ENCODE data around the gene NT5DC4.

The NT5DC4 gene

DNA sequence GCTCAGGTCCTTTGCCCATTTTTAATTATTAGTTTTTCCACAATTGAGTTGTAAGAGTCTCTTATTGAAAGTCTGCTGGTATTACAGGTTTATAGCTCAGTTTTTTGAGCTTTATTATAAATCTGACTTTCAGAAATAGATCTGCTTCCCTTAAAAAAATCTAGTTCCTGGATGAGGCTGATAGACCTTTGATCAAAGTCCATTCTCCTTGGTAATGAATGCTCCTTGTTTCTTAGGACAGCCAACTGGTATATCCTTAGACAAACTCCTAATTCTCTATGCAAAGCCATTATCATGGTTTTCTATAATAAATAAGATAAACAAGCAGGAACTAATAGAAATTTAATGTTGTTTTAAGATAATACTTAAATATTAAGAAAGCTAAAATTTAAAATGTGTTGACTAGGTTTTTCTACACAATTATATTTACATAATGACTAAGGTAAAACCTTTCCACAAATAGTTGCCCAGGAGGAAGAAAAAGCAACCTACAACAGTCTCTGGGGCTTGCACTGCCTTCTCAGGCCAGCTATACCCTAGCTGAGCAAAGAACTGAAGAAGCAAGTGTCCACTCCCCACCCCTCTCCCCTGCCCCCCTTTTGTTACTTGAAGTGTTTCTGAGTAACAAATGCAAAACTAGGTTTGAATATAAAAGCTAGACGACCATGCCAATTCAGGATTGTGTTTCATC is 16.9 kb downstream of the NT5DC4 start:
- no peak overlapping the region for H3K4me3 ChIP-seq (ENCODE audit: low read depth in 1 of 2, low read length in 2 of 2)
- H3K27me3 ChIP-seq (ENCODE audit: insufficient read depth, low read length, poor library complexity), result no peaks in the 10 kb centered on the region
- no peak overlapping the region for H3K4me2 ChIP-seq (ENCODE audit: insufficient read depth, low read length)
- no peak overlapping the region for H3K9ac ChIP-seq (ENCODE audit: low read depth, low read length)
- H2AFZ ChIP-seq (ENCODE audit: low read depth, low read length), result no peak overlapping the region
- DNase-seq (no peak), ATAC-seq (ENCODE audit: insufficient read depth, low read depth) (no peak)
- no peak overlapping the region for H3K27ac ChIP-seq (ENCODE audit: low read length)
- no peaks in the 10 kb centered on the region for H3K9me3 ChIP-seq (ENCODE audit: insufficient read depth, low read length, severe bottlenecking)
- no peaks in the 10 kb centered on the region for H3K79me2 ChIP-seq (ENCODE audit: insufficient read depth, low read length)
- H3K4me1 ChIP-seq (ENCODE audit: insufficient read depth, low read length), result no peaks in the 10 kb centered on the region
- H3K36me3 ChIP-seq (ENCODE audit: insufficient read depth, low read length), result peaks cover 57% of the 10 kb centered on the region
- no peak for TF ChIP-seq EZH2 (IDR thresholded peaks at IDR 0.05; ENCODE audit: borderline replicate concordance, low read depth, low read length, severe bottlenecking)
- TF ChIP-seq, protein P1, sequence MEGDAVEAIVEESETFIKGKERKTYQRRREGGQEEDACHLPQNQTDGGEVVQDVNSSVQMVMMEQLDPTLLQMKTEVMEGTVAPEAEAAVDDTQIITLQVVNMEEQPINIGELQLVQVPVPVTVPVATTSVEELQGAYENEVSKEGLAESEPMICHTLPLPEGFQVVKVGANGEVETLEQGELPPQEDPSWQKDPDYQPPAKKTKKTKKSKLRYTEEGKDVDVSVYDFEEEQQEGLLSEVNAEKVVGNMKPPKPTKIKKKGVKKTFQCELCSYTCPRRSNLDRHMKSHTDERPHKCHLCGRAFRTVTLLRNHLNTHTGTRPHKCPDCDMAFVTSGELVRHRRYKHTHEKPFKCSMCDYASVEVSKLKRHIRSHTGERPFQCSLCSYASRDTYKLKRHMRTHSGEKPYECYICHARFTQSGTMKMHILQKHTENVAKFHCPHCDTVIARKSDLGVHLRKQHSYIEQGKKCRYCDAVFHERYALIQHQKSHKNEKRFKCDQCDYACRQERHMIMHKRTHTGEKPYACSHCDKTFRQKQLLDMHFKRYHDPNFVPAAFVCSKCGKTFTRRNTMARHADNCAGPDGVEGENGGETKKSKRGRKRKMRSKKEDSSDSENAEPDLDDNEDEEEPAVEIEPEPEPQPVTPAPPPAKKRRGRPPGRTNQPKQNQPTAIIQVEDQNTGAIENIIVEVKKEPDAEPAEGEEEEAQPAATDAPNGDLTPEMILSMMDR (IDR thresholded peaks at IDR 0.05; ENCODE audit: borderline replicate concordance, extremely low read depth, low read length, poor library complexity, severe bottlenecking), result no peak
- H4K20me1 ChIP-seq (ENCODE audit: insufficient read depth, low read length), result no peaks in the 10 kb centered on the region

- Histone ChIP-seq H3K4me3 (ENCODE audit: low read depth in 1 of 2, low read length in 2 of 2) (no peak overlapping the region), H3K36me3 (ENCODE audit: insufficient read depth, low read length) (peaks cover 83% of the 10 kb centered on the region), H3K9me3 (ENCODE audit: insufficient read depth, low read length, severe bottlenecking) (no peaks in the 10 kb centered on the region), H3K4me1 (ENCODE audit: insufficient read depth, low read length) (no peaks in the 10 kb centered on the region), H2AFZ (ENCODE audit: low read depth, low read length) (no peak overlapping the region), H3K27me3 (ENCODE audit: insufficient read depth, low read length, poor library complexity) (no peaks in the 10 kb centered on the region), H3K27ac (ENCODE audit: low read length) (no peak overlapping the region), H3K9ac (ENCODE audit: low read depth, low read length) (no peak overlapping the region), H3K4me2 (ENCODE audit: insufficient read depth, low read length) (no peak overlapping the region), H3K79me2 (ENCODE audit: insufficient read depth, low read length) (no peaks in the 10 kb centered on the region), H4K20me1 (ENCODE audit: insufficient read depth, low read length) (no peaks in the 10 kb centered on the region)
- DNase-seq (no peak), ATAC-seq (ENCODE audit: insufficient read depth, low read depth) (no peak)
- TF ChIP-seq, protein P1 (IDR thresholded peaks at IDR 0.05; ENCODE audit: borderline replicate concordance, extremely low read depth, low read length, poor library complexity, severe bottlenecking), result no peak
- no peak for TF ChIP-seq EZH2 (IDR thresholded peaks at IDR 0.05; ENCODE audit: borderline replicate concordance, low read depth, low read length, severe bottlenecking)
Measured at GRCh38 chr2:112740527-112740926, 19.7 kb downstream of the NT5DC4 start.

DNA sequence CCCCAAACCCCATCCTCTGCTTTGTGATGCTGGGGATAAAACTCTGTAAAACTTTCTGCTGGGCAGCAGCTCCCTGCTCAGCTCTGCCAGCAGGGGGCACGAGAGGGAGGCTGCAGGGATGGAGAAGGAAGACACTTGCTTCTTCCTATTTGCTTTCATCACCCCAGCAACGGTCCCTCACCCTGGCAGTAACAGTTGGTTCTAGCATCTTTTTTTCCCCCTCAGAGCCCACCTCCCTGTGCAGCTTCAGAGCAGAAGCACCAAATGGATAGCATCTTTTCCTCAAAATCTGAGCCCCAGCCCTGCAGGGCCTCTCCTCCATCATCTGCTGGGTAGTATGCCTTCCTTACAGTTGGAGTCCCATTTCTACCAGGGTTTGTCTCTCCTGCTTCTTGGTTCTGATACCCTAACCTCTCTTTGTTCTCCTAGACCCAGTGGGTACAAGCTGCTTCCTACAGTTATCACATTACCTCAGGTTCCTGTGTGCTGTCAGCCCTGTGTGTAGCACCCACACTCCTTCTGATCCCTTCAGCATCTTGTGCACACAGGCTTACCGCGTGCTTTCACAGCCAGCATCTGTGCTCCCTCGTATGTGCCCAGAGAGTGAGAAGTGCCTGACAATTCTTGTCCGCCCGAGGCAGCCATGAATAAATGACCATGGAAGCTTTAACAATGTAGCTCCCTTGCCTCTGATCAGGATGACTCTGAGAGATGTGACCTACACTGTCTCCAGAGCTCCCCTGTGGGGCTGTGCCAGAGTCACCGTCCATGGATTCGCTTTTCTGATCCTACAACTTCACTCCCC is 29.1 kb downstream of the NT5DC4 start:
- peaks cover 94% of the 10 kb centered on the region for H3K36me3 ChIP-seq (ENCODE audit: insufficient read depth, low read length)

More for the DNA sequence above, 29.1 kb downstream of the NT5DC4 start:
- peak overlapping the region; percentile 1; the same call in 1 of the 2 replicates for H3K27ac ChIP-seq (ENCODE audit: low read length)
- no peak overlapping the region for H3K4me3 ChIP-seq (ENCODE audit: low read depth in 1 of 2, low read length in 2 of 2)
- no peaks in the 10 kb centered on the region for H3K9me3 ChIP-seq (ENCODE audit: insufficient read depth, low read length, severe bottlenecking)
- peaks cover 5% of the 10 kb centered on the region; the same call in 1 of the 2 replicates for H3K4me1 ChIP-seq (ENCODE audit: insufficient read depth, low read length)
- peak; percentile 94 for ATAC-seq (ENCODE audit: insufficient read depth, low read depth)
- H3K9ac ChIP-seq (ENCODE audit: low read depth, low read length), result no peak overlapping the region
- H3K79me2 ChIP-seq (ENCODE audit: insufficient read depth, low read length), result peaks cover 57% of the 10 kb centered on the region
- H3K27me3 ChIP-seq (ENCODE audit: insufficient read depth, low read length, poor library complexity), result no peaks in the 10 kb centered on the region
- no peak overlapping the region for H3K4me2 ChIP-seq (ENCODE audit: insufficient read depth, low read length)
- H2AFZ ChIP-seq (ENCODE audit: low read depth, low read length), result no peak overlapping the region
- peak; percentile 81 for DNase-seq
- peaks cover 15% of the 10 kb centered on the region; the same call in 1 of the 2 replicates for H4K20me1 ChIP-seq (ENCODE audit: insufficient read depth, low read length)
- no peak for TF ChIP-seq EZH2 (IDR thresholded peaks at IDR 0.05; ENCODE audit: borderline replicate concordance, low read depth, low read length, severe bottlenecking)
- TF ChIP-seq, protein P1 (IDR thresholded peaks at IDR 0.05; ENCODE audit: borderline replicate concordance, extremely low read depth, low read length, poor library complexity, severe bottlenecking), result peak; percentile 96
